Inflammatory macrophage treated with lipopolysaccharide for 4 hours (primary cell): ENCODE data around the gene TMEM182.

ENCODE experiments used
- DNase-seq: peaks from one replicate; pipeline ENCODE4 v3.0.0-alpha.2; 2020

TMEM182 gene

DNA sequence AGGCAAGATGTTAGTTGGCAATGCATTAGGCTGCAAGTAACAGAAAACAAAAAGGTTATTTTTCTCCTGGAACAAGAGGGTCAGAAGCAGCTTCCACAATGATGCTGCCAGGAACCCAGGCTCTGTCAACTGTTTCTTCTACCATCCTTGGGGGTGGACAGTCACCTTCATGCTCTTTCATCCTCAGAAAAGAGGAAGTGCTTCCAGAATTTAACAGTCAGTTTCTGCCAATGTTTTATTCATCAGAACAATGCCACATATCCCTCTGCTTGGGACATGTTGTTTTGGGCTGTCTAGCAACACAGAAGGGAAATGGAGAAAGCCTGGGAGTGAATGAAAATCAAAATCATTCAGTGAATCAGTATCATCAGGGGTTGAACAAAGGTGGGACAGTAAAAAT is 7.1 kb downstream of the TMEM182 start:
- DNase-seq: no peak

DNA sequence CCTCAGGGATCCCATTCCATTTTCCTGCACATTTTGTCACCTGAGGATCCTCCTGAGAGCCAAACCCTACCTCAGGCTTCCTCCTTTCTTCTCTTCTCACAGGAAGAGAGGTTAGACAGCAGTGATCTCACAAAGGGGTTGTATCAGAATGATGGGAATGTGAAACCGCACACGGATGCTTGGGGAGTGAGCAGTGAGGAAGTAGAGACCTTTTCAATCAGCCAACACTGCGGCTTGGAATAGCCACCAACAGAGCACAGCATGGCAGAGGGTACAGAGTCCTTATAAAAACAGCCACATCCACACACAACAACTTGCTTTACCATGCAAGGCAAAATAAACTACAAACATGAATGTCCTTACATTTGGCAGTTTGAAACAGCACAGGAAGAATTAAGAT is 8.7 kb downstream of the TMEM182 start:
- no peak for DNase-seq

DNA sequence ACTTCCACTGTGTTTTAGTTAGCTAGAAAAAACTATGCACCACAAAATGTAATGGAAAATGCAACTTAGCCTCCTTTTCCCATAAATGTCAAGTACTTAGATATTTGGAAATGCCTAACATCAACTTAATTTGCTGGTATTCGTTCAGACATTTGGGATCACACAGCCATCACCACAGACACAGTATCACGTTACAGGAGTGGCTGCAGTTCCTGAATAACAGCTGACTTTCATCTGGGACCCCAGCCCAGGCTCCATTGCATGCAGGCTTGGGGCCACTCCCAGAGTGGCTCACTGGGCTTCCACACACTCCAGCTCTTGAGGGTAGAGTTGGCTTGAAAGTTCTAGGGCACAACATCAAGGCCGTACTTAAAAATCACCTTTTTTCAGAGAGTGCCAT is 9.3 kb downstream of the TMEM182 start:
- DNase-seq: no peak

GRCh38 chr2:102772659-102773058 is 10.8 kb downstream of the TMEM182 start:
- DNase-seq: no peak

DNA sequence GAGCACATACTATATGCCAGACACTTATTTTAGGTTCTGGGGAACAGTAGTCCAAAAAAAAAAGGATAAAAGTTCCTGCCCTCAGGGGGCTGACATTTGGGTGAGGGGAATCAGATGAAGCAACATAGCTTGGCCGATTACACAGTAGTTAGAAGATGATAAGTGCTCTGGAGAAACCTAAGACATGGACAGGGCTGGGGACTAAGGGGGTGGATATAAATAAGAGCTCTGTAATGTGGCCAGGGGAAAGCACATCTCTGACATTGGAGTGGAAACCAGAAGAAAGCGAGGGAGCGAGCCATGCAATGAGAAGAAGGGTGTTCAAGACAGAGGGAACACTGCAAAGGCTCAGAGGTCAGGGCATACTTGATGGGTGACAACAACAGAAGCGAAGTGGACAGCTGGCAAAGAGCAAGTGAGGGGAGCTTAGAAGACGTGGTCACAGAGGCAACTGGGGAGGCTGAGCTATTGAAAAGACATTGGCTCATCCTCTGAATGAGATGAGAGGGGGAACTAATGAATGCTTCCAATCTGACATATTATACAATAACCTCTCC is 11.4 kb downstream of the TMEM182 start:
- no peak for DNase-seq

DNA sequence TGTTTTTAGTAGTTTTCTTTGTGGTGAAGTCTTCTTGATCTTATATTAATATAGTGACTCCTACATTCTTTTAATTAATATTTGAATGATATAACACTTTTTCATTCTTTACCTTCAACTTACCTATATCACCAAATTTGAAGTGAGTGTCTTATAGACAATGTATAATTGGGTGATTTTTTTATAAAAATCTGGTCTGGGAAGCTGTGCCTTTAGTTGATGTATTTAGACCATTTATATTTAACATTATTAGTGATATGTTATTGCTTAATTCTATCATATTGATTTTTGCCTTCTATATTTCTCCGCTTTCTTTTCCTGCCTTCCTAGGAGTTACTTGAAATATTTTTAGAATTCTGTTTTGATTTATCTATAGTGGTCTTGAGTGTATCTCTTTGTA is 16.4 kb downstream of the TMEM182 start:
- DNase-seq: no peak

- DNase-seq: no peak
Measured at GRCh38 chr2:102780467-102780866, 18.6 kb downstream of the TMEM182 start.

DNA sequence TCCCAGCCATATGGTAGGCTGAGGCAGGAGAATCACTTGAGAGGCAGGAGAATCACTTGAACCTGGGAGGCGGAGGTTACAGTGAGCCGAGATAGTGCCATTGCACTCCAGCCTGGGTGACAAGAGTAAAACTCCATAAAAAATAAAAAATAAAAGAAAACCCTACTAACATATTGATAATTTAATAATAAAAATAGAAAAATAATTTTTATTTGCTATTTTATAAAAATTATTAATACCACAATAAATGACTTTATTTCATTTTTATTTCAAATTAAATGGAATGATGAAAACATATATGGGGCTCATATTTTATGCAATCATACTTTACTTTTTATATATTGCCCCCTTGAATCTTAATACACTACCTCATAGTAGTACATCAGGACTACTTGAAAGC is 20.4 kb downstream of the TMEM182 start:
- no peak for DNase-seq

DNA sequence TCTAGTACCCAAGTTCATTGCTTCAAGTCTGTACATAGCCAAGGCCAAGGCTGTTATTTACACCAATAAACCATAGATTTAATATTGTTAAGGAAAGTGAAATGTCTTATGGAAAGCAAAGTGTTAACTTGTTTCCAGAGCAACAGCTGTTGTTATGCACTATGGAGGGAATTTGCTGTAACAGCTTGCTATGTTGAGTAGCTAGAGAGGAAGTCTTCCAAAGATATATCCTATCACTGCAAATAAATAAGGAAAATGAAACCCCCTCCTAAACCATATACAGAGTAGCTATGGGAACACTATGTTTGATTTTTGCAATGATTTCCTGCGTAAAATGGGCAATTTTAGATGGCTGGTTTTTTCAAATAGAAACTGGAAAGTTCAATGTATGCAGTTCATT is 21.1 kb downstream of the TMEM182 start:
- DNase-seq: no peak

DNA sequence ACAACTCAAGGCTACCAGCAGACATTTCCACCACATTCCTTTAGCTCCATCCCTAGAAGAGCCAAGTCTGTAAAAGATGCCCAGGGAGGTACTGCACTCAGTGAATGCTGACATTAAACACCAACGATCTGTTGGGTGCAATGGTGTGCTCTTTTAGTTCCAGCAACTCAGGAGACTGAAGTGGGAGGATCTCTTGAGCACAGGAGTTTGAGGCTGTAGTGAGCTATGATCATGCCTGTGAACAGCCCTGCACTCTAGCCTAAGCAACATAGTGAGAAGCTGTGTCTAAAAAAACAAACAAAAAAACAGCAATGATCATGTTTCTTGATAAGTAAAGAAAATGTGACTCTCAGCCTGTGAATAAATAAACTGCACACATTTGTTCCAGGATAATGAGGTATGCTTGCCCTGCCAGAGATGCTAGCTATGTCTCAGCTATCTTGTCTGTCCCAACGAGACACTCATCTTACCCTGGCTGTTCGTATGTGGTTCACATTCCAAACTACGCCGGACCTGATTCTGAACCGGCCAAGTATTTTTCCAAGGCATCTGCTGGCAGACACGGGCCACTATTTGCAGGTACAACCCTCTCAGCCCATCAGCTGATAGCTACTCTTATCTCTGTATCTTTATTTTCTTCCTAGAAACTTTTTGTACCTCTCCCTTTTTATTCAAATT is 21.8 kb downstream of the TMEM182 start:
- DNase-seq: no peak

DNA sequence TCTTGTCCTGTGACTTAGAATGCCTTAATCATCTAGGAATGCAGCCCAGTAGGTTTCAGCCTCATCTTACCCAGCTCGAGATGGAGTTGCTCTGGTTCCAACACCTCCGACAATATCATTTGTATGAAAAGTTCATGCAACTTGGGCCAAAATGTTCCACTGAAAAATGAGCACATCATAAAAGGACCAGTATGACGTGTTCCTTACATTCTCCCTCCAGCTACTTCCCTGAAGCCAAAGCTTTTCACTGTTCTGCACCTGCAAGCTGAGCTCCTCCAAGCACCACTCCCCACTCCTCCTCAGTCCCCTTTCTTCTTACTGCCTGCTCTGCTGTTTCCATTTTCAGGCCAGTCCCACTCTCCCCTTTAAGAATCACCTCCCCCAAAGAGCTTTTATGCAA is 23.1 kb downstream of the TMEM182 start:
- DNase-seq: no peak

GRCh38 chr2:102788216-102788884 is 26.5 kb downstream of the TMEM182 start:
- no peak for DNase-seq

- no peak for DNase-seq
Measured at GRCh38 chr2:102788885-102789260, 27.0 kb downstream of the TMEM182 start.

- no peak for DNase-seq
Measured at GRCh38 chr2:102789349-102790090, 27.7 kb downstream of the TMEM182 start.

DNA sequence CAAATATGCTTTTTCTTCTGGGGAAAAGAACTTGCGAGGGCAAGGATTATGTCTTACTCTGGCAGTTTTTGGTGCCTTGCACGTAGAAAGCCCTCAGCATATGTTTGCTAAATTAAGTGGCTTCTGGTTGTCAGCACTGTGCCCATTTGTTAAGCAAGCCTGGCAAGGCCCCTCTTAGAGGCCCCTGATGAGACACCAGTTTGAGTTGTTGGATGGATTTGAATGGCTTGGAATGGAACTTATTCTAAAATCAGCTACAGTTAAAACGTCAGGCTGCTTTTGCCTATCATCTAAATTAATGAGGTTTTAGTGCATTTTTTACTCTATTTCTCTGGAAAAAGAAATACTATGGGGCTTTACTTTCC is 28.2 kb downstream of the TMEM182 start:
- DNase-seq: no peak

DNA sequence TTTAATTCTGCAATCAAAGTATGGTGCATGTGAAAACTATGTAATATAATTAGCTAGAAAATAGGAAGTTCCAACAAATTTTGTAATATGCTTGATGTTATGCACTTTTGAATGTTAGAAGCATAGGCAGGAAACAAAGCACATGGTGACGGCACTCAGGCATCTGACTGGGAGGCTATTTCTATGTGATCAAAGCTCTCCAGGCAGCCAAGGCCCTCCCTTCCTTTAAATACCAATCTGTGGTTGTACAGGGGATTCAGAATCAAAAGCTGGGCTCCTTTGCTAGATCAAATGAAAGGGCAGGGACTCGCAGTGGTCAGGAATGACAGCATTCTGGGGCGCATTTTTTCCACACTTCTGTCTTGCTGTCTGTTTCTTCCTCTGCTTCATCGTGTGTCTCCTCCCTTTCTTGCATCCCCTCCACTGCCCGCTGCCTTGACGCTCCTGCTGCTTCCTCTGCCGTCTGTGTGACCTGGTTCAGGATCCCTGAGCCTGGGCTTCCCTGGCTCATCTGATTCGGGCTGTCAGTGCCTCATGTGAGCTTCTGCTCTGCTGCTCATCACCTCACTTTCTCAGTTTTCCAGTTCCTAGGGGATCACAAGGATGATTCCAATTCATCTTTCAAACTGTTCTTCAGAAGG is 30.9 kb downstream of the TMEM182 start:
- peak; percentile 24 for DNase-seq

GRCh38 chr2:102795641-102796040 is 33.8 kb downstream of the TMEM182 start:
- DNase-seq: no peak

GRCh38 chr2:102796337-102796736 is 34.5 kb downstream of the TMEM182 start:
- DNase-seq: no peak

DNA sequence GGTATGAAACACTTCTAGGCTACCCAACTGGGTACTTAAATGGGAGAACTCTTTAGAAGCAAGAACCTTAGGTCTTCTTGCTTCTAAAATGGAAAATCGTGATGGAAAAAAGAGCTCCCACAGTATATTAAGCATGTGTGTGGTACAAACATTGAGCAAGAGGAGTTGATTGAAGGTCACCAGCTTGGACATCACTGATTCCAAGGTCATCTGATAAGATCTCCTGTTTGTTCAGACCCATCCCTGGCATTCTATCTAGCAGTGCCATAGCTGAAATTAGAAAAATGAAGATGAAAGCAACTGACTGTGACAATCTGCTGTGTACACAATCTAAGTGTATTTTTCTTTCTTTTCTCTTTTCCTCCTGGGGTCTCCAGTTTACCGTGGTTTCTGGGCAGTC is 35.7 kb downstream of the TMEM182 start:
- no peak for DNase-seq

DNA sequence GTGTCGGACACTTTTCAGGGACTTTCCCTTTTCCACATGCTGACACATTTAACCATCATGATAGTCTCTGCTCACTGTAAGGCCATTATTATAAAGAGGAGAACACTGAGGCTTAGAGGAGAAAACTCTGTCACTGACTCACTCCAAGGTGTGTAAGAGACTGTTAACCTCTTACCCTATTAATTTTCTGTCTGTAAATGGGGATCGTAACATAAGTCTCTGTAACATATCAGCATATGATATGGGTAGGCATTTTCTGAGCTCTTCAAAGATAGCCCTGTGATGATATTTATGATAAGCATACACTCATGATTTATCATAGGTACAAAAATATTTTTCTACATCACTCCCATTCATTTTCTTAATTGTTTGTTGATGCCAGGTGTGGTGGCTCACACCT is 36.4 kb downstream of the TMEM182 start:
- DNase-seq: no peak

DNA sequence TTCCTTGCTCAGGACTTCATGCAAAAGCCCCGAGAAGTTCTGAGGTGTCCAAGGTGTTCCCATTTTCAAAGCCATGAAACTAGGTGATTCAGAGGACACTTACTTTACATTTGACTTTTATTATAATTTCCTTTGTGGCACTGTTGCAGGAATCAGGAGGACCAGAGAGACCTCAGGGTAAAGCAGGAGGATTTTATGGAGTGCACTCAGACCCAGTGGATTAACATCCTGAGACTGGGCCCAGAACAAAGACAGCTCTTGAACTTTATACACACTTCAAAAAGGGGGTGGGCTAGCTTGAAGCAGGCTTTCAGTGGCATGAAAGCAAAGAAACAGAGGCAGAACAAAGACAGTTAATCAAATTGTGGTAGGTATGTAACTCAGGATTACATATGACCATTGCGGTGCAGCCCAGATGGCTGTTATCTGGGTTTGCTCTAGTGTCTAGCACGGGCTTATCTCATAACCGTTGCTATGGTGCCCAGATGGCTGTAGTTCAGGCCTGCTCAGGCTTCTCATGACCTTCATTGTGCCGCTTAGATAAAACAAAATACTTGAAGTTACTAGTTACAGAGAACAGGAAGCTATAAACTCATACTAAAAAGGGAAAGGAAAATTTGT is 39.4 kb downstream of the TMEM182 start:
- DNase-seq: no peak

GRCh38 chr2:102801858-102802699 is 40.2 kb downstream of the TMEM182 start:
- no peak for DNase-seq
